Measurements from ENCODE around the gene SPANXB1. TPM values are rescaled to one million over a fixed set of nuclear protein-coding genes. Genes with fewer than 3 reads are reported as not detected.
"Not testable (repeated sequence)": the region's sequence is repeated elsewhere in the genome, so short reads cannot be mapped to it uniquely, and the experiment has no call there.

The SPANXB1 gene
- total RNA-seq, 2 donors from 2014 or later, result not detected

DNA sequence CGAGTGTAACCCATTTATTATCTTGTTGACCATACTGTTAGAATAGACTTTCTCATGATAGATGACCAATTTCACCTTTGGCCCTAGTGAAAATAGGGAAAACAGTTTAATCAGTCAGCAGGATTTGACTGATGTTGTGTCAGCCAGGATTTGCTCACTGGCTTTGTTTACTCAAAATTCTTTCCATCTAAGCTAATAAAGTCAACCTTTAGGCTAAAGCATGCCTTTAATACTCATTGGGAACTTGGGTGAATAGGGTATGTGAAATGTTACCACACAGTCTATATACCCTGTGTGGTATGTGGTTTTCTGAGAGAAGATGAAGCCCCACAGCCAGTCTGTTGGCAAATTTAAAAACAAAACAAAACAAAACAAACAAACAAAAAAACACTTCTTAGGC, 18.7 kb upstream of the SPANXB1 start:
- WGBS, 2 donors, result 12 to 15% methylated on average over 1 of the region's 1 CpG
- intact Hi-C loops (cut with DNase I), result no loop called here
- H3K4me3 ChIP-seq, result no peak overlapping the region
- no peaks in the 10 kb centered on the region for H3K27me3 ChIP-seq
- DNase-seq (no peak), ATAC-seq (no peak)
- no peaks in the 10 kb centered on the region for H3K36me3 ChIP-seq (replicated peaks in 1 of 2; ENCODE audit: insufficient read depth in 1 of 2, low read depth in 2 of 2)
- TF ChIP-seq CTCF (IDR thresholded peaks at IDR 0.05) (no peak), POLR2A (IDR thresholded peaks at IDR 0.05) (no peak)
- H3K4me1 ChIP-seq, result no peaks in the 10 kb centered on the region
- H3K9me3 ChIP-seq, result no peaks in the 10 kb centered on the region
- H3K27ac ChIP-seq, result no peak overlapping the region

GRCh38 chrX:141005243-141005642, 2.8 kb downstream of the SPANXB1 start:
- DNase-seq; H3K4me3 ChIP-seq; H3K27ac ChIP-seq; intact Hi-C loops (cut with DNase I); ATAC-seq; H3K27me3 ChIP-seq; H3K9me3 ChIP-seq; H3K36me3 ChIP-seq (replicated peaks in 1 of 2; ENCODE audit: insufficient read depth in 1 of 2, low read depth in 2 of 2); H3K4me1 ChIP-seq: not testable (repeated sequence)
- 68% methylated on average over 5 of the region's 6 CpGs; no CpG with 5 or more reads in 1 of the 2 donors for WGBS, 2 donors

GRCh38 chrX:141044246-141044645, 41.9 kb downstream of the SPANXB1 start:
- DNase-seq; ATAC-seq; intact Hi-C loops (cut with DNase I); H3K36me3 ChIP-seq (replicated peaks in 1 of 2; ENCODE audit: insufficient read depth in 1 of 2, low read depth in 2 of 2); H3K27me3 ChIP-seq; H3K4me1 ChIP-seq; H3K27ac ChIP-seq; H3K9me3 ChIP-seq; H3K4me3 ChIP-seq: not testable (repeated sequence)
- 64 to 71% methylated on average over 3 to 5 of the region's 14 CpGs for WGBS, 2 donors

DNA sequence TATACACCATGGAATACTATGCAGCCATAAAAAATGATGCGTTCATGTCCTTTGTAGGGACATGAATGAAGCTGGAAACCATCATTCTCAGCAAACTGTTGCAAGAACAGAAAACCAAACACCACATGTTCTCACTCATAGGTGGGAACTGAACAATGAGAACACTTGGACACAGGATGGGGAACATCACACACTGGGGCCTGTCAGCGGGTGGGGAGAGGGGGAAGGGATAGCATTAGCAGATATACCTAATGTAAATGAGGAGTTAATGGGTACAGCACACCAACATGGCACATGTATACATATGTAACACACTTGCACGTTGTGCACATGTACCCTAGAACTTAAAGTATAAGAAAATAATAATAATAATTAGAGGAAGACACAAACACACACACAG, 47.5 kb downstream of the SPANXB1 start:
- ATAC-seq; H3K27ac ChIP-seq; intact Hi-C loops (cut with DNase I); DNase-seq; H3K27me3 ChIP-seq; H3K4me3 ChIP-seq; H3K4me1 ChIP-seq; H3K36me3 ChIP-seq (replicated peaks in 1 of 2; ENCODE audit: insufficient read depth in 1 of 2, low read depth in 2 of 2); H3K9me3 ChIP-seq: not testable (repeated sequence)
- WGBS, 2 donors, result 81 to 87% methylated on average over 2 to 3 of the region's 3 CpGs

GRCh38 chrX:141052098-141052497, 49.7 kb downstream of the SPANXB1 start:
- H3K4me3 ChIP-seq; H3K9me3 ChIP-seq; ATAC-seq; H3K4me1 ChIP-seq; H3K36me3 ChIP-seq (replicated peaks in 1 of 2; ENCODE audit: insufficient read depth in 1 of 2, low read depth in 2 of 2); H3K27ac ChIP-seq; H3K27me3 ChIP-seq; intact Hi-C loops (cut with DNase I): not testable (repeated sequence)
- peak in 1 of 7 experiments; percentile 17 for TF ChIP-seq CTCF (IDR thresholded peaks at IDR 0.05)
- peak in 2 of 4 donors; percentile 2 to 10 for DNase-seq
- WGBS, 2 donors, result 10 to 50% methylated on average over 1 to 2 of the region's 5 CpGs

Other genes starting within 250 kb of the SPANXB1 start
- 1 to 10 TPM; 2.0 to 3.1 TPM for gene LDOC1, start 174.5 kb downstream of the SPANXB1 start, total RNA-seq
- gene SPANXC, start 239.9 kb downstream of the SPANXB1 start, total RNA-seq, result not detected

All from body of pancreas (tissue), 4 donors.